ENCODE data around the gene PSMG4.
A peak's percentile ranks its signal among the peaks of the same experiment; 100 is the strongest.

PSMG4 gene

DNA sequence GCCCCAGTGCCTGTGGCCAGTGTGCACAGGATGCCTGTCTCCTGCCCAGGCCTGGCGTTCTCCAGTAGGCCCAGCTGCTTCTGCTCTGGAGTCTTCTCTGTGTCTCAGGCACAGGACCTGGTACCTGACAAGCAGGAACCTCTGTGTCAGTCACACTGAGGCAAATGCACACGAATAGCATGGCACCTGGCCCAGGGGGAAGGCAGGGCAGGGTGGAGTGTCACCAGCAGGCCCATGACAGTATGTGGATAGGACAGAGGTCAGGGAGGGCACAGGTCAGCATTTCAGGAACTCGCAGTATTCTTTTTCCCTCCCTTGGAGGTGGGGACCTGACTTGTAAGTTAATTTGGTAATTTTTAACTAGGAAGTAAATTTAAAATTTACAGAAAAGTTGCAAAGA lies 5.6 kb downstream of the PSMG4 start:
- H3K27ac ChIP-seq: no peak overlapping the region
- H3K27me3 ChIP-seq (ENCODE audit: insufficient read depth, low read depth, severe bottlenecking): no peaks in the 10 kb centered on the region
- DNase-seq: no peak
- peaks cover 37% of the 10 kb centered on the region for H3K36me3 ChIP-seq
- no peaks in the 10 kb centered on the region for H3K9me3 ChIP-seq (ENCODE audit: severe bottlenecking)
- TF ChIP-seq, protein P1, sequence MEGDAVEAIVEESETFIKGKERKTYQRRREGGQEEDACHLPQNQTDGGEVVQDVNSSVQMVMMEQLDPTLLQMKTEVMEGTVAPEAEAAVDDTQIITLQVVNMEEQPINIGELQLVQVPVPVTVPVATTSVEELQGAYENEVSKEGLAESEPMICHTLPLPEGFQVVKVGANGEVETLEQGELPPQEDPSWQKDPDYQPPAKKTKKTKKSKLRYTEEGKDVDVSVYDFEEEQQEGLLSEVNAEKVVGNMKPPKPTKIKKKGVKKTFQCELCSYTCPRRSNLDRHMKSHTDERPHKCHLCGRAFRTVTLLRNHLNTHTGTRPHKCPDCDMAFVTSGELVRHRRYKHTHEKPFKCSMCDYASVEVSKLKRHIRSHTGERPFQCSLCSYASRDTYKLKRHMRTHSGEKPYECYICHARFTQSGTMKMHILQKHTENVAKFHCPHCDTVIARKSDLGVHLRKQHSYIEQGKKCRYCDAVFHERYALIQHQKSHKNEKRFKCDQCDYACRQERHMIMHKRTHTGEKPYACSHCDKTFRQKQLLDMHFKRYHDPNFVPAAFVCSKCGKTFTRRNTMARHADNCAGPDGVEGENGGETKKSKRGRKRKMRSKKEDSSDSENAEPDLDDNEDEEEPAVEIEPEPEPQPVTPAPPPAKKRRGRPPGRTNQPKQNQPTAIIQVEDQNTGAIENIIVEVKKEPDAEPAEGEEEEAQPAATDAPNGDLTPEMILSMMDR (IDR thresholded peaks at IDR 0.05; ENCODE audit: low read depth, low read length): no peak
- H3K4me3 ChIP-seq (ENCODE audit: low read depth, low read length): no peak overlapping the region

DNA sequence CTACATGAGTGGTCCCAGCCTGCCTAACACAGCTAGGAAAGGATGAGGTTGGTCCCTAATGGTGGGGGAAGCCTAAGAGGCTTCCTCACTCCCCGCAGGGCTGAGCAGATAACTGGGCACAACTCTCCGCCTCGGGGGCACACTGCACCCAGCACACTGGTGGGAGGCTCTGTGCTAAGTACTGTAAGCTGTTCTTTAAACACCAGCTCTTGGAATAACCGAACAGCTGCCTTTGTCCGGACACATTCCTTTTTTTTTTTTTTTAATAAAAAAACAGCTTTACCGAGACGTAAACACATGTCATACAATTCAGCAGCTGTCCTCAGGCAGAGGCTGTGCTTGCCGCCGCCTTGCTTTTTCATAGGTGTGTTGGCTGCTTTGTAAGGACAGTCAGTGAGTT lies 6.9 kb downstream of the PSMG4 start:
- Histone ChIP-seq H3K9me3 (ENCODE audit: severe bottlenecking) (no peaks in the 10 kb centered on the region), H3K36me3 (peaks cover 49% of the 10 kb centered on the region), H3K27me3 (ENCODE audit: insufficient read depth, low read depth, severe bottlenecking) (no peaks in the 10 kb centered on the region), H3K27ac (peak overlapping the region; percentile 22), H3K4me3 (ENCODE audit: low read depth, low read length) (no peak overlapping the region)
- DNase-seq: no peak
- TF ChIP-seq, protein P1 (IDR thresholded peaks at IDR 0.05; ENCODE audit: low read depth, low read length): no peak

DNA sequence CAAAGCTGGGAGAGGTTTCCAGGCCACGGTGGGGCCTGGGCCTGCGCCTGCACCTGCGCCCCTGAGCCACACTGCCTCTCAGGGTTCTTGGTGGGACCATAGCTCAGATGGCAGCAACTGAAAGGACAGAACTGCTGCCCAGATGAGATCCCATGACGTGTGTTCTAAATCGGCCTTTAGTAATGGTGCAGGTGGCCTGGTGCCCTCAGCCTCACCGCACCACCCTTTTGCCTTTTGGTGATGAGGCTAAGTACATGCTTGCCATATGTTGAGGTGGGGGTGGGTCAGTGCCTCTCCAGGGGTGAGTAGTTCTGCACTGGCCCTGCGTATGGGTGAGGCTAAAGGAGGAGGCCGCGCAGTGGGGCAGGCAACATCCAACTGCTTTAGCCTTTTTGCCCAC lies 7.4 kb downstream of the PSMG4 start:
- peaks cover 51% of the 10 kb centered on the region for H3K36me3 ChIP-seq
- no peaks in the 10 kb centered on the region for H3K9me3 ChIP-seq (ENCODE audit: severe bottlenecking)
- peak overlapping the region; percentile 22 for H3K27ac ChIP-seq
- H3K27me3 ChIP-seq (ENCODE audit: insufficient read depth, low read depth, severe bottlenecking): no peaks in the 10 kb centered on the region
- TF ChIP-seq, protein P1 (IDR thresholded peaks at IDR 0.05; ENCODE audit: low read depth, low read length): no peak
- peak; percentile 74 for DNase-seq
- no peak overlapping the region for H3K4me3 ChIP-seq (ENCODE audit: low read depth, low read length)

DNA sequence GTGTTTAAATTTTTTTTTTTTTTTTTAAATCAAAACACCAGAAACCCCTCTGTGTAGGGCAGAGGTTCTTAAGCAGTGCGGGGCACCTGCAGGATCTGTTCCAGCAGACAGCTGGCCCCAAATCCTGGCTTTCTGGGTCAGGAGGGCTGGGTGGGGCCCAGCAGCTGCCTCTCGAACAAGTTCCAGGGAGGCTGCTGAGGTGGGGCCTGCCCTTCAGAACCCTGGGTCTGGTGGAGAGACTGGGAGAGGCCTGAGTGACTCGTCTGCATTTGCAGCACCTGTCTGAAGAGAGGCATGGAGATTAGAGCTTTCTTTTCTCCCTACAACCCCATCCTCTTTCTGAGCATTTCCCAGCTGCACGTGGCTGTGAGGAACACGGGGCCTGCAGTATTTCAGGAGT lies 8.4 kb downstream of the PSMG4 start:
- H3K36me3 ChIP-seq: peaks cover 57% of the 10 kb centered on the region
- no peak for DNase-seq

DNA sequence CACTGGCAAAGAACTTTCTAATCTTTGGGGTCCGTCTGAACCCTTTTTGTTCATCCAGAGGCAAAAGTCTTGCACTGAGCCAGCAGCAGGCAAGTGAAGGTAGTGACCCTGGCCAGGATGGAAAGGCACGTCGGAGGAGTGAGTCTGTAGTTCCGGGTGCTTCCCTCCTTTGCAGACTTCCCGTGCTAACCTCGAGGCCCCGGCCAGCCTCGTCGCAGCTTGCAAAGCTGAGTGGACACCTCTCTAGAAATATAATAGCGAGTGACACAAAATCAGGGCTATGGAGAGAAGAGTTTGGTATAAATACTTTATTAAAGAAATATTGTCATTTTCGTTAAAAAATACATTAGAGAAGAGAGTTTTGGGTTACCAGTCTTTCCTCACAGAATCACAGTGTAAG lies 9.9 kb downstream of the PSMG4 start:
- no peak for DNase-seq
- Histone ChIP-seq H3K9me3 (ENCODE audit: severe bottlenecking) (no peaks in the 10 kb centered on the region), H3K36me3 (peaks cover 61% of the 10 kb centered on the region)

More for the DNA sequence above, 8.4 kb downstream of the PSMG4 start:
- Histone ChIP-seq H3K27ac (no peak overlapping the region), H3K9me3 (ENCODE audit: severe bottlenecking) (no peaks in the 10 kb centered on the region), H3K27me3 (ENCODE audit: insufficient read depth, low read depth, severe bottlenecking) (no peaks in the 10 kb centered on the region), H3K4me3 (ENCODE audit: low read depth, low read length) (no peak overlapping the region)
- TF ChIP-seq, protein P1 (IDR thresholded peaks at IDR 0.05; ENCODE audit: low read depth, low read length): no peak

More for the DNA sequence above, 9.9 kb downstream of the PSMG4 start:
- no peaks in the 10 kb centered on the region for H3K27me3 ChIP-seq (ENCODE audit: insufficient read depth, low read depth, severe bottlenecking)
- TF ChIP-seq, protein P1 (IDR thresholded peaks at IDR 0.05; ENCODE audit: low read depth, low read length): no peak
- no peak overlapping the region for H3K27ac ChIP-seq
- no peak overlapping the region for H3K4me3 ChIP-seq (ENCODE audit: low read depth, low read length)
